Transverse colon (tissue), 4 donors: ENCODE data around the gene PLA2G4F.

Experiments used
- CTCF ChIP-seq, 5 experiments: fragments of 200-600 bp in 3 of 5; fragments of 450-650 bp in 2 of 5; sonication (generic) in 3 of 5; IDR thresholded peaks; 1 replicate in 2 of 5; 2 replicates in 3 of 5; pipeline ENCODE4 v1.5.1; 2016 to 2017; ENCODE audit warnings: antibody characterized with exemption in 5 of 5, inconsistent platforms in 3 of 5, mild to moderate bottlenecking in 2 of 5, moderate library complexity in 1 of 5
- EP300 ChIP-seq: sonication (generic); formaldehyde crosslinking; IDR thresholded peaks from one replicate; pipeline ENCODE4 v1.6.1; 2017; ENCODE audit warnings: antibody characterized with exemption, low read depth
- POLR2A ChIP-seq: fragments of 450-650 bp; IDR thresholded peaks from one replicate; pipeline ENCODE4 v1.6.1; 2016; ENCODE audit warnings: antibody characterized with exemption, mild to moderate bottlenecking, moderate library complexity
- POLR2AphosphoS5 ChIP-seq, 3 donors: sonication (generic); formaldehyde crosslinking; IDR thresholded peaks; one replicate each; pipeline ENCODE4 v1.6.1; 2016; ENCODE audit warnings: antibody characterized with exemption in 3 of 3

GRCh38 chr15:42191610-42192346, 35.3 kb upstream of the PLA2G4F start:
- TF ChIP-seq EP300: no peak
- no peak for TF ChIP-seq CTCF (IDR thresholded peaks at IDR 0.05)
- TF ChIP-seq POLR2A: no peak
- no peak for TF ChIP-seq POLR2AphosphoS5 (IDR thresholded peaks at IDR 0.05)
